HCT116 (cell line): ENCODE data around the gene UBQLN4. TPM values are rescaled to one million over a fixed set of nuclear protein-coding genes. Genes with fewer than 3 reads are reported as not detected.

Source experiments
- ATAC-seq: fragments of 200-7000 bp; cut with Tn5 transposase; 2 replicates; pipeline ENCODE4 v1.9.1; 2020; ENCODE audit warnings: mild to moderate bottlenecking, moderate library complexity
- BruUV-seq: library from RNA; stranded (reverse); fragments of 400-500 nt; replicated peaks from 2 replicates; lab custom pipeline; 2021; lab: Mats Ljungman, UMichigan
- CTCF ChIA-PET: fragments of 300-600 bp; sonication (Branson Sonifier 250); formaldehyde crosslinking; loops from one replicate; lab custom pipeline; 2021; ENCODE audit warnings: antibody characterized with exemption; lab: Charles Lee
- POLR2A ChIA-PET: fragments of 300-600, 350-600 bp; sonication (Branson Sonifier 250); formaldehyde crosslinking; loops from one replicate; lab custom pipeline; 2021; ENCODE audit warnings: antibody characterized with exemption; lab: Charles Lee
- RAD21 ChIA-PET, 2 experiments: fragments of 300-600 bp; sonication (Branson Sonifier 250); formaldehyde crosslinking; loops; one replicate each; lab custom pipeline; 2023; ENCODE audit warnings: low total read pairs in 2 of 2; ENCODE audit not compliant: uncharacterized antibody in 2 of 2, unreplicated experiment in 2 of 2, low non-redundant PET in 1 of 2; lab: Charles Lee
- DNase-seq: peaks from one replicate; pipeline ENCODE4 v3.0.0-alpha.2; 2010; ENCODE audit warnings: low read depth, low spot score
- H2AFZ ChIP-seq: fragments of 200-600 bp; shearing (Covaris generic), sonication (generic); 2 replicates; pipeline ENCODE4 v1.6.1; 2017; ENCODE audit warnings: low read depth, mixed run types, mixed read lengths, antibody characterized with exemption, low read length; ENCODE audit not compliant: poor library complexity, severe bottlenecking
- H3K27ac ChIP-seq: 2 replicates; pipeline ENCODE4 v1.5.1; 2012; ENCODE audit warnings: low read depth, low read length
- H3K27me3 ChIP-seq: fragments of 200-600 bp; sonication (generic); 2 replicates; pipeline ENCODE4 v1.6.1; 2016; ENCODE audit warnings: mixed run types, low read length, mixed read lengths; ENCODE audit not compliant: insufficient read depth
- H3K36me3 ChIP-seq, 2 experiments: fragments of 200-500 bp in 1 of 2; fragments of 200-600 bp in 1 of 2; sonication (Bioruptor generic) in 1 of 2; sonication (generic) in 1 of 2; 2 replicates each; pipeline versions ENCODE4 v1.5.1 to v1.6.1; 2014 to 2016; ENCODE audit warnings: low read length in 2 of 2, inconsistent platforms in 1 of 2, mixed read lengths in 1 of 2, mixed run types in 1 of 2; ENCODE audit not compliant: insufficient read depth in 2 of 2, control insufficient read depth in 1 of 2
- H3K4me1 ChIP-seq, 2 experiments: fragments of 200-600 bp in 1 of 2; sonication (generic) in 1 of 2; 2 replicates each; pipeline versions ENCODE4 v1.5.1 to v1.6.1; 2012 to 2017; ENCODE audit warnings: low read length in 2 of 2, inconsistent platforms in 1 of 2, mild to moderate bottlenecking in 1 of 2, mixed read lengths in 1 of 2, mixed run types in 1 of 2, moderate library complexity in 1 of 2; ENCODE audit not compliant: insufficient read depth in 2 of 2, control insufficient read depth in 1 of 2
- H3K4me2 ChIP-seq: fragments of 200-600 bp; sonication (generic); 2 replicates; pipeline ENCODE4 v1.6.1; 2017; ENCODE audit warnings: mixed run types, low read length, mixed read lengths
- H3K4me3 ChIP-seq, 2 experiments: fragments of 200-600 bp in 1 of 2; sonication (generic) in 1 of 2; replicated peaks in 1 of 2; 2 replicates each; pipeline ENCODE4 v1.5.1; 2011 to 2016; ENCODE audit warnings: low read length in 2 of 2, control low read depth in 1 of 2, low read depth in 1 of 2, mild to moderate bottlenecking in 1 of 2, mixed read lengths in 1 of 2, mixed run types in 1 of 2
- H3K79me2 ChIP-seq: fragments of 200-600 bp; sonication (generic); 2 replicates; pipeline ENCODE4 v1.6.1; 2017; ENCODE audit warnings: mild to moderate bottlenecking, mixed run types, low read length, moderate library complexity, mixed read lengths; ENCODE audit not compliant: insufficient read depth
- H3K9ac ChIP-seq: fragments of 200-600 bp; sonication (generic); 2 replicates; pipeline ENCODE4 v1.6.1; 2016; ENCODE audit warnings: low read length, mixed read lengths
- H3K9me2 ChIP-seq: fragments of 200-600 bp; sonication (generic), shearing (Covaris generic); 2 replicates; pipeline ENCODE4 v1.6.1; 2017; ENCODE audit warnings: mixed run types, mild to moderate bottlenecking, moderate library complexity; ENCODE audit not compliant: insufficient read depth
- H3K9me3 ChIP-seq, 2 experiments: fragments of 200-500 bp in 1 of 2; fragments of 200-600 bp in 1 of 2; sonication (Bioruptor generic) in 1 of 2; sonication (generic) in 1 of 2; 2 replicates each; pipeline ENCODE4 v1.6.1; 2014 to 2017; ENCODE audit warnings: low read length in 2 of 2, mixed read lengths in 2 of 2, inconsistent platforms in 1 of 2, low read depth in 1 of 2, mild to moderate bottlenecking in 1 of 2, mixed run types in 1 of 2, moderate library complexity in 1 of 2; ENCODE audit not compliant: control insufficient read depth in 1 of 2, insufficient read depth in 1 of 2
- H4K20me1 ChIP-seq: fragments of 200-600 bp; sonication (generic), shearing (Covaris generic); 2 replicates; pipeline ENCODE4 v1.6.1; 2017; ENCODE audit warnings: mixed run types, mild to moderate bottlenecking, moderate library complexity; ENCODE audit not compliant: insufficient read depth
- CEBPB ChIP-seq: IDR thresholded peaks from 2 replicates; pipeline ENCODE4 v1.6.1; 2012; ENCODE audit warnings: low read depth
- EGR1 ChIP-seq: IDR thresholded peaks from 2 replicates; pipeline ENCODE4 v1.6.1; 2012; ENCODE audit warnings: low read depth
- EZH2 ChIP-seq: fragments of 200-600 bp; sonication (generic); IDR thresholded peaks from 2 replicates; pipeline ENCODE4 v1.6.1; 2017; ENCODE audit warnings: antibody characterized with exemption, mixed run types
- JUND ChIP-seq: IDR thresholded peaks from 2 replicates; pipeline ENCODE4 v1.6.1; 2012
- POLR2A ChIP-seq: IDR thresholded peaks from 2 replicates; pipeline ENCODE4 v1.7.0; 2011; ENCODE audit warnings: borderline replicate concordance; ENCODE audit not compliant: insufficient read depth, insufficient read length; ENCODE audit errors: extremely low read depth
- RAD21 ChIP-seq: IDR thresholded peaks from 2 replicates; pipeline ENCODE4 v1.6.1; 2012; ENCODE audit warnings: low read depth, mild to moderate bottlenecking
- SP1 ChIP-seq: IDR thresholded peaks from 2 replicates; pipeline ENCODE4 v1.6.1; 2012; ENCODE audit warnings: low read depth
- SRF ChIP-seq: IDR thresholded peaks from 2 replicates; pipeline ENCODE4 v1.6.1; 2012; ENCODE audit warnings: low read depth
- ZNF274 ChIP-seq: fragments of 200-500 bp; sonication (Bioruptor generic); IDR thresholded peaks from 2 replicates; pipeline ENCODE4 v1.6.1; 2014; ENCODE audit warnings: mild to moderate bottlenecking, low read depth, low read length, inconsistent platforms
- intact Hi-C: fragments of 100-400 bp; cut with micrococcal nuclease; formaldehyde crosslinking; loops from 2 replicates; pipeline ENCODE4 v1.10.0; 2022
- total RNA-seq: library from RNA; stranded (reverse); gene quantifications from one replicate; pipeline ENCODE4 v1.2.1, GENCODE V29; 2021; ENCODE audit not compliant: unreplicated experiment
- TF ChIP-seq, protein P1 (sequence below): IDR thresholded peaks from 2 replicates; pipeline ENCODE4 v1.6.1; 2012
- TF ChIP-seq, protein P2 (sequence below), 3 experiments: fragments of 200-600 bp in 1 of 3; sonication (generic) in 1 of 3; IDR thresholded peaks in 2 of 3; conservative IDR thresholded peaks in 1 of 3; 2 replicates each; pipeline ENCODE4 v1.5.1; 2012 to 2017; ENCODE audit warnings: low read depth in 2 of 3, low read length in 2 of 3, antibody characterized with exemption in 1 of 3, borderline replicate concordance in 1 of 3, control low read depth in 1 of 3, mild to moderate bottlenecking in 1 of 3, mixed read lengths in 1 of 3, mixed run types in 1 of 3, moderate library complexity in 1 of 3; ENCODE audit not compliant: insufficient read depth in 1 of 3

UBQLN4 gene
- total RNA-seq, 1 experiment from 2014 or later, result 68.4 TPM

DNA sequence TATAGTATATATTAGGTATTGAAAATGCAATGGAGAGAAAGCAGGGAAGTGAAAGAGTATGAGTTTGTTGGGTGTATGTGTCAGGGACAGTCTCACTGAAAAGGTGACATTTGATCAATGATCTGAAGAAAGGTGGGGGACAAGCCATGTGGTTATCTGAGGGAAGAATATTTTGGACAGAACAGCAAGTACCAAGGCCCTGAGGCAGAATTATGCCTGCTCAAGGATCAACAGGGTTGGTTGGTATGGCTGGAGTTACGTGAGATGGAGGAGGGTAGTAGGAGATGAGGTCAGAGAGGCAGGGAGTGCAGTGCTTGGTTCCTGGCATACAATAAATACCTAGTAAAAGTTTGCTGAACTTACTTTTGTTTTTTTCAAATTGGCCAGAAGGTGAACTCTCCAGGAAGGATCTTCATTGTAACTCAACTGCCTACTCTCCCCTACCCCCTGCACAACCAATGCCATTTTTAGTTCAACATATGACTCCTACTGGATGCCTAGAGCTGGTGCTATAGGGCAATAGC, 2.8 kb upstream of the UBQLN4 start:
- ATAC-seq, result no peak
- Histone ChIP-seq H3K9me2 (no peaks in the 10 kb centered on the region), H3K36me3 (no peaks in the 10 kb centered on the region; a peak in 1 of 4 replicates), H3K79me2 (peaks cover 31% of the 10 kb centered on the region), H3K4me1 (peaks cover 6 to 24% of the 10 kb centered on the region in 2 experiments; a peak in 3 of 4 replicates), H2AFZ (no peak overlapping the region), H3K27me3 (no peaks in the 10 kb centered on the region), H3K27ac (no peak overlapping the region), H3K4me2 (no peak overlapping the region; the same call in 1 of the 2 replicates), H3K4me3 (no peak overlapping the region), H4K20me1 (no peaks in the 10 kb centered on the region), H3K9me3 (no peaks in the 10 kb centered on the region), H3K9ac (no peak overlapping the region)
- CTCF ChIA-PET, result no interaction called here
- no peak for DNase-seq
- RAD21 ChIA-PET, result no interaction called here
- intact Hi-C loops, result no loop called here
- POLR2A ChIA-PET, result interaction anchor here (0.7 kb wide), 1 partner anchor 428 kb away, joined by 3 read pairs; no protein-coding TSS in a partner anchor
- BruUV-seq, result no TSS peak
- TF ChIP-seq, protein P1, sequence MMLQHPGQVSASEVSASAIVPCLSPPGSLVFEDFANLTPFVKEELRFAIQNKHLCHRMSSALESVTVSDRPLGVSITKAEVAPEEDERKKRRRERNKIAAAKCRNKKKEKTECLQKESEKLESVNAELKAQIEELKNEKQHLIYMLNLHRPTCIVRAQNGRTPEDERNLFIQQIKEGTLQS, result no peak
- TF ChIP-seq RAD21, result no peak
- TF ChIP-seq JUND, result no peak
- TF ChIP-seq EZH2, result no peak
- no peak for TF ChIP-seq POLR2A
- no peak for TF ChIP-seq SP1
- TF ChIP-seq ZNF274, result no peak
- TF ChIP-seq, protein P2, sequence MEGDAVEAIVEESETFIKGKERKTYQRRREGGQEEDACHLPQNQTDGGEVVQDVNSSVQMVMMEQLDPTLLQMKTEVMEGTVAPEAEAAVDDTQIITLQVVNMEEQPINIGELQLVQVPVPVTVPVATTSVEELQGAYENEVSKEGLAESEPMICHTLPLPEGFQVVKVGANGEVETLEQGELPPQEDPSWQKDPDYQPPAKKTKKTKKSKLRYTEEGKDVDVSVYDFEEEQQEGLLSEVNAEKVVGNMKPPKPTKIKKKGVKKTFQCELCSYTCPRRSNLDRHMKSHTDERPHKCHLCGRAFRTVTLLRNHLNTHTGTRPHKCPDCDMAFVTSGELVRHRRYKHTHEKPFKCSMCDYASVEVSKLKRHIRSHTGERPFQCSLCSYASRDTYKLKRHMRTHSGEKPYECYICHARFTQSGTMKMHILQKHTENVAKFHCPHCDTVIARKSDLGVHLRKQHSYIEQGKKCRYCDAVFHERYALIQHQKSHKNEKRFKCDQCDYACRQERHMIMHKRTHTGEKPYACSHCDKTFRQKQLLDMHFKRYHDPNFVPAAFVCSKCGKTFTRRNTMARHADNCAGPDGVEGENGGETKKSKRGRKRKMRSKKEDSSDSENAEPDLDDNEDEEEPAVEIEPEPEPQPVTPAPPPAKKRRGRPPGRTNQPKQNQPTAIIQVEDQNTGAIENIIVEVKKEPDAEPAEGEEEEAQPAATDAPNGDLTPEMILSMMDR (IDR thresholded peaks at IDR 0.05 in 2 of 3, conservative IDR thresholded peaks at IDR 0.05 in 1 of 3; ENCODE audit: borderline replicate concordance in 1 of 3, insufficient read depth in 1 of 3, low read depth in 2 of 3, low read length in 2 of 3), result no peak
- no peak for TF ChIP-seq EGR1
- no peak for TF ChIP-seq SRF
- TF ChIP-seq CEBPB, result no peak
